SIG-M5 treated with dmso at 0.1 percent for 504 hours (cell line): Measurements from ENCODE around the gene RBM19.
"Not testable (repeated sequence)": the region's sequence is repeated elsewhere in the genome, so short reads cannot be mapped to it uniquely, and the experiment has no call there.

Source experiments
- DNase-seq: peaks from one replicate; lab custom pipeline; 2025; ENCODE audit not compliant: unreplicated experiment; lab: John Stamatoyannopoulos, UW

The RBM19 gene

GRCh38 chr12:113906411-113907200 is 59.5 kb downstream of the RBM19 start:
- DNase-seq: no peak

GRCh38 chr12:113905829-113906228 is 60.3 kb downstream of the RBM19 start:
- DNase-seq: no peak

GRCh38 chr12:113903381-113903863 is 62.7 kb downstream of the RBM19 start:
- DNase-seq: no peak

GRCh38 chr12:113901319-113901718 is 64.8 kb downstream of the RBM19 start:
- not testable (repeated sequence) for DNase-seq

- no peak for DNase-seq
Observed at GRCh38 chr12:113900716-113901115, 65.4 kb downstream of the RBM19 start.

- DNase-seq: no peak
Observed at GRCh38 chr12:113899561-113900471, 66.3 kb downstream of the RBM19 start.

GRCh38 chr12:113899042-113899560 is 67.0 kb downstream of the RBM19 start:
- DNase-seq: no peak

GRCh38 chr12:113898466-113898865 is 67.7 kb downstream of the RBM19 start:
- DNase-seq: no peak

GRCh38 chr12:113897406-113897805 is 68.7 kb downstream of the RBM19 start:
- no peak for DNase-seq

GRCh38 chr12:113896841-113897240 is 69.3 kb downstream of the RBM19 start:
- DNase-seq: no peak

GRCh38 chr12:113896194-113896593 is 69.9 kb downstream of the RBM19 start:
- DNase-seq: no peak

- DNase-seq: no peak
Observed at GRCh38 chr12:113895176-113895575, 70.9 kb downstream of the RBM19 start.

- no peak for DNase-seq
Observed at GRCh38 chr12:113894697-113895096, 71.4 kb downstream of the RBM19 start.

- DNase-seq: no peak
Observed at GRCh38 chr12:113893221-113893620, 72.9 kb downstream of the RBM19 start.

- no peak for DNase-seq
Observed at GRCh38 chr12:113892556-113892955, 73.6 kb downstream of the RBM19 start.

GRCh38 chr12:113891739-113892520 is 74.2 kb downstream of the RBM19 start:
- no peak for DNase-seq

- no peak for DNase-seq
Observed at GRCh38 chr12:113891167-113891692, 74.9 kb downstream of the RBM19 start.

- DNase-seq: no peak
Observed at GRCh38 chr12:113889891-113890581, 76.1 kb downstream of the RBM19 start.

- DNase-seq: no peak
Observed at GRCh38 chr12:113889076-113889475, 77.0 kb downstream of the RBM19 start.

GRCh38 chr12:113888435-113888834 is 77.7 kb downstream of the RBM19 start:
- no peak for DNase-seq
